ENCODE results near the gene ANP32E.

- TF ChIP-seq TAF1 (IDR thresholded peaks at IDR 0.05; ENCODE audit: low read depth, low read length) (no peak), POLR2AphosphoS5 (IDR thresholded peaks at IDR 0.05; ENCODE audit: low read depth, low read length) (no peak)
These were observed 20.8 kb upstream of the ANP32E start for GRCh38 chr1:150256554-150257341.
